Astrocyte (in vitro differentiated cells and primary cell): Measurements from ENCODE around the gene PNISR. TPM values are rescaled to one million over a fixed set of nuclear protein-coding genes. Genes with fewer than 3 reads are reported as not detected.

Experiments
- DNase-seq: peaks from one replicate; pipeline ENCODE4 v3.0.0-alpha.2; 2010; ENCODE audit warnings: low read depth
- FAIRE-seq: peaks from 2 replicates; lab custom pipeline; 2011; peaks lifted over from hg19 to GRCh38; lab: Jason Lieb, UNC
- H2AFZ ChIP-seq: 2 replicates; pipeline ENCODE4 v1.6.0; 2012; ENCODE audit warnings: low read depth, low read length, inconsistent platforms
- H3K27ac ChIP-seq: 2 replicates; pipeline ENCODE4 v1.5.1; 2011; ENCODE audit warnings: low read depth, low read length, inconsistent platforms
- H3K27me3 ChIP-seq: 2 replicates; pipeline ENCODE4 v1.6.0; 2011; ENCODE audit warnings: low read length, inconsistent platforms; ENCODE audit not compliant: insufficient read depth
- H3K36me3 ChIP-seq: 2 replicates; pipeline ENCODE4 v1.5.1; 2011; ENCODE audit warnings: low read length, inconsistent platforms; ENCODE audit not compliant: insufficient read depth
- H3K4me1 ChIP-seq: 2 replicates; pipeline ENCODE4 v1.5.1; 2011; ENCODE audit warnings: low read length, inconsistent platforms; ENCODE audit not compliant: insufficient read depth
- H3K4me2 ChIP-seq: 2 replicates; pipeline ENCODE4 v1.6.0; 2012; ENCODE audit warnings: low read length, inconsistent platforms
- H3K4me3 ChIP-seq: 2 replicates; pipeline ENCODE4 v1.5.1; 2011; ENCODE audit warnings: low read depth, mild to moderate bottlenecking, low read length, inconsistent platforms; ENCODE audit not compliant: insufficient read depth
- H3K79me2 ChIP-seq: 2 replicates; pipeline ENCODE4 v1.6.0; 2012; ENCODE audit warnings: mild to moderate bottlenecking, low read length, inconsistent platforms; ENCODE audit not compliant: insufficient read depth
- H3K9ac ChIP-seq: 2 replicates; pipeline ENCODE4 v1.6.0; 2012; ENCODE audit warnings: mild to moderate bottlenecking, low read length, inconsistent platforms
- H3K9me3 ChIP-seq: 2 replicates; pipeline ENCODE4 v1.5.1; 2012; ENCODE audit warnings: low read depth, mild to moderate bottlenecking, low read length, inconsistent platforms; ENCODE audit not compliant: insufficient read depth
- H4K20me1 ChIP-seq: 2 replicates; pipeline ENCODE4 v1.6.0; 2012; ENCODE audit warnings: low read length, inconsistent platforms; ENCODE audit not compliant: insufficient read depth
- H3K27ac Mint-ChIP-seq: one replicate; pipeline ENCODE4 v1.8.0; 2021; ENCODE audit warnings: mild to moderate bottlenecking, mixed read lengths; ENCODE audit not compliant: unreplicated experiment
- H3K27me3 Mint-ChIP-seq: one replicate; pipeline ENCODE4 v1.8.0; 2021; ENCODE audit warnings: low read depth, mixed read lengths; ENCODE audit not compliant: unreplicated experiment
- H3K36me3 Mint-ChIP-seq: one replicate; pipeline ENCODE4 v1.8.0; 2021; ENCODE audit warnings: low read depth, mixed read lengths; ENCODE audit not compliant: unreplicated experiment
- H3K4me1 Mint-ChIP-seq: one replicate; pipeline ENCODE4 v1.8.0; 2021; ENCODE audit warnings: low read depth, mixed read lengths; ENCODE audit not compliant: unreplicated experiment
- H3K4me3 Mint-ChIP-seq: one replicate; pipeline ENCODE4 v1.8.0; 2021; ENCODE audit warnings: mild to moderate bottlenecking, moderate library complexity, mixed read lengths; ENCODE audit not compliant: unreplicated experiment
- H3K9me3 Mint-ChIP-seq: one replicate; pipeline ENCODE4 v1.8.0; 2021; ENCODE audit warnings: mild to moderate bottlenecking, mixed read lengths; ENCODE audit not compliant: unreplicated experiment
- CTCF ChIP-seq: IDR thresholded peaks from 2 replicates; pipeline ENCODE4 v1.5.1; 2011; ENCODE audit warnings: low read depth, mild to moderate bottlenecking, inconsistent platforms, low read length, moderate library complexity; ENCODE audit not compliant: insufficient read depth
- EZH2 ChIP-seq: IDR thresholded peaks from 2 replicates; pipeline ENCODE4 v1.6.1; 2012; ENCODE audit warnings: mild to moderate bottlenecking, low read length, inconsistent platforms; ENCODE audit not compliant: insufficient read depth
- total RNA-seq: library from RNA; stranded (reverse); gene quantifications from 2 replicates; pipeline ENCODE4 v1.2.1, GENCODE V29; 2021

Gene PNISR
- total RNA-seq, 1 donor from 2014 or later: 62.2 TPM

GRCh38 chr6:99349171-99350141, 75.7 kb downstream of the PNISR start, which contains the start of gene FAXC:
Gene FAXC, minus strand, starts transcription at chr6:99349674. Its CDS starts 302 bp downstream, at chr6:99349372.
- H3K36me3 Mint-ChIP-seq: no peaks in the 10 kb centered on the region
- H3K36me3 ChIP-seq: no peaks in the 10 kb centered on the region
- peaks cover 2% of the 10 kb centered on the region for H3K4me1 Mint-ChIP-seq
- H3K27me3 Mint-ChIP-seq: peaks cover 8% of the 10 kb centered on the region
- H3K27me3 ChIP-seq: no peaks in the 10 kb centered on the region
- peak within 1 kb of the TSS; percentile 85 for H3K4me3 Mint-ChIP-seq
- no peaks in the 10 kb centered on the region for H3K79me2 ChIP-seq
- H3K9me3 Mint-ChIP-seq: no peaks in the 10 kb centered on the region
- H3K9me3 ChIP-seq: no peaks in the 10 kb centered on the region
- no peak within 1 kb of the TSS for H3K27ac ChIP-seq
- TF ChIP-seq EZH2 (no peak), CTCF (no peak)
- H3K4me1 ChIP-seq: peaks cover 12% of the 10 kb centered on the region
- H3K4me2 ChIP-seq: peak within 1 kb of the TSS; percentile 93
- H3K27ac Mint-ChIP-seq: peak within 1 kb of the TSS; percentile 55
- H4K20me1 ChIP-seq: no peaks in the 10 kb centered on the region
- peak within 1 kb of the TSS; percentile 80 for H3K9ac ChIP-seq
- H3K4me3 ChIP-seq: peak within 1 kb of the TSS; percentile 66
- DNase-seq: peak; percentile 10
- H2AFZ ChIP-seq: peak within 1 kb of the TSS; percentile 95
- FAIRE-seq: no peak

GRCh38 chr6:99348288-99349170, 76.6 kb downstream of the PNISR start:
- H3K27me3 ChIP-seq: no peaks in the 10 kb centered on the region
- Mint-ChIP-seq H3K36me3 (peaks cover 3% of the 10 kb centered on the region), H3K4me3 (peak overlapping the region; percentile 85), H3K4me1 (peaks cover 11% of the 10 kb centered on the region), H3K27me3 (peaks cover 5% of the 10 kb centered on the region), H3K27ac (no peak overlapping the region), H3K9me3 (no peaks in the 10 kb centered on the region)
- H3K79me2 ChIP-seq: no peaks in the 10 kb centered on the region
- no peaks in the 10 kb centered on the region for H3K36me3 ChIP-seq
- peak overlapping the region; percentile 80 for H3K9ac ChIP-seq
- no peaks in the 10 kb centered on the region for H4K20me1 ChIP-seq
- peaks cover 12% of the 10 kb centered on the region for H3K4me1 ChIP-seq
- peak overlapping the region; percentile 93 for H3K4me2 ChIP-seq
- H3K27ac ChIP-seq: no peak overlapping the region
- FAIRE-seq (no peak), DNase-seq (no peak)
- TF ChIP-seq EZH2 (no peak), CTCF (no peak)
- H3K9me3 ChIP-seq: no peaks in the 10 kb centered on the region
- peak overlapping the region; percentile 66 for H3K4me3 ChIP-seq
- peak overlapping the region; percentile 95 for H2AFZ ChIP-seq

Other genes starting within 250 kb of the PNISR start
- 7.4 and 9.9 TPM in 2 replicates for gene FAXC, start 75.6 kb downstream of the PNISR start, total RNA-seq
- gene COQ3, start 31.1 kb downstream of the PNISR start, total RNA-seq: 3.7 and 5.0 TPM in 2 replicates
- gene USP45, start 90.1 kb upstream of the PNISR start, total RNA-seq: 13.4 and 15.0 TPM in 2 replicates
- 51.5 and 51.8 TPM in 2 replicates for gene CCNC, start 143.4 kb upstream of the PNISR start, total RNA-seq
- not detected in 2 replicates for gene PRDM13, start 181.5 kb upstream of the PNISR start, total RNA-seq